Raji (cell line): Measurements from ENCODE around the gene EME1.
A peak's percentile ranks its signal among the peaks of the same experiment; 100 is the strongest.

ENCODE experiments used
- POLR2A ChIP-seq: IDR thresholded peaks from 2 replicates; pipeline ENCODE4 v1.6.1; 2011; ENCODE audit warnings: low read depth, low read length, control low read depth; ENCODE audit not compliant: insufficient read depth

The EME1 gene

GRCh38 chr17:50373705-50374104, 676 bp downstream of the EME1 start:
- TF ChIP-seq POLR2A, result no peak

- TF ChIP-seq POLR2A, result no peak
These were observed 3.0 kb downstream of the EME1 start for GRCh38 chr17:50375858-50376538.

- TF ChIP-seq POLR2A, result no peak
These were observed 6.5 kb downstream of the EME1 start for GRCh38 chr17:50379351-50380132.

- 0 out of 2 replicates have a peak, but pooled peaks have one; percentile 13 for TF ChIP-seq POLR2A
These were observed 7.6 kb downstream of the EME1 start for GRCh38 chr17:50380369-50381259.

- TF ChIP-seq POLR2A, result no peak
These were observed 8.3 kb downstream of the EME1 start for GRCh38 chr17:50381260-50381815.

GRCh38 chr17:50381920-50382319, 8.9 kb downstream of the EME1 start:
- TF ChIP-seq POLR2A, result no peak

- TF ChIP-seq POLR2A, result no peak
These were observed 9.9 kb downstream of the EME1 start for GRCh38 chr17:50382931-50383330.

- TF ChIP-seq POLR2A, result no peak
These were observed 13.5 kb downstream of the EME1 start for GRCh38 chr17:50386510-50386909.

GRCh38 chr17:50388728-50389127, 15.7 kb downstream of the EME1 start:
- TF ChIP-seq POLR2A, result no peak

- TF ChIP-seq POLR2A, result no peak
These were observed 16.5 kb downstream of the EME1 start for GRCh38 chr17:50389534-50389933.

- no peak for TF ChIP-seq POLR2A
These were observed 19.6 kb downstream of the EME1 start for GRCh38 chr17:50392621-50393020.

- TF ChIP-seq POLR2A, result no peak
These were observed 20.7 kb downstream of the EME1 start for GRCh38 chr17:50393700-50394099.

GRCh38 chr17:50394711-50395110, 21.7 kb downstream of the EME1 start:
- TF ChIP-seq POLR2A, result no peak

GRCh38 chr17:50396261-50397110, 23.5 kb downstream of the EME1 start:
- TF ChIP-seq POLR2A, result no peak

GRCh38 chr17:50397111-50397918, 24.3 kb downstream of the EME1 start, which contains the start of gene LRRC59:
TSS of gene LRRC59 (minus strand) at chr17:50397523. CDS start at chr17:50397317, 206 bp downstream.
- peak; percentile 95 for TF ChIP-seq POLR2A
